C4-2B (cell line): Measurements from ENCODE around the gene PIBF1.
"Not testable (repeated sequence)": the region's sequence is repeated elsewhere in the genome, so short reads cannot be mapped to it uniquely, and the experiment has no call there.

ENCODE experiments used
- H3K27ac ChIP-seq: fragments of 450-650 bp; 2 replicates; pipeline ENCODE4 v1.5.1; 2017
- CTCF ChIP-seq: fragments of 450-650 bp; conservative IDR thresholded peaks from 2 replicates; pipeline ENCODE4 v1.5.1; 2017; ENCODE audit warnings: mild to moderate bottlenecking
- ZFX ChIP-seq: fragments of 450-650 bp; IDR thresholded peaks from 2 replicates; pipeline ENCODE4 v1.6.1; 2017

Gene PIBF1

GRCh38 chr13:72889495-72889894 lies 107.6 kb downstream of the PIBF1 start:
- H3K27ac ChIP-seq, result no peak overlapping the region
- no peak for TF ChIP-seq ZFX

- no peak for TF ChIP-seq CTCF
- no peak for TF ChIP-seq ZFX
- no peak overlapping the region for H3K27ac ChIP-seq
These were observed 108.6 kb downstream of the PIBF1 start for GRCh38 chr13:72890546-72890945.

GRCh38 chr13:72891423-72891822 lies 109.5 kb downstream of the PIBF1 start:
- no peak overlapping the region for H3K27ac ChIP-seq
- TF ChIP-seq CTCF, result no peak
- no peak for TF ChIP-seq ZFX

- no peak for TF ChIP-seq CTCF
- TF ChIP-seq ZFX, result no peak
These were observed 114.9 kb downstream of the PIBF1 start for GRCh38 chr13:72896869-72897268.

GRCh38 chr13:72901546-72901945 lies 119.6 kb downstream of the PIBF1 start:
- H3K27ac ChIP-seq, result not testable (repeated sequence)

More at GRCh38 chr13:72896869-72897268, 114.9 kb downstream of the PIBF1 start:
- no peak overlapping the region for H3K27ac ChIP-seq

- TF ChIP-seq CTCF, result no peak
- no peak for TF ChIP-seq ZFX
- H3K27ac ChIP-seq, result no peak overlapping the region
These were observed 126.5 kb downstream of the PIBF1 start for GRCh38 chr13:72908416-72908815.

- TF ChIP-seq ZFX, result no peak
- no peak for TF ChIP-seq CTCF
- no peak overlapping the region for H3K27ac ChIP-seq
These were observed 130.0 kb downstream of the PIBF1 start for GRCh38 chr13:72911981-72912380.

- no peak overlapping the region for H3K27ac ChIP-seq
- TF ChIP-seq CTCF (no peak), ZFX (no peak)
These were observed 138.2 kb downstream of the PIBF1 start for GRCh38 chr13:72920097-72920496.

GRCh38 chr13:72931311-72931710 lies 149.4 kb downstream of the PIBF1 start:
- TF ChIP-seq ZFX (no peak), CTCF (no peak)
- H3K27ac ChIP-seq, result no peak overlapping the region
